PFSK-1 (cell line): ENCODE measurements around the gene ATG7.

Experiments
- TAF1 ChIP-seq: IDR thresholded peaks from 2 replicates; pipeline ENCODE4 v1.6.1; 2012; ENCODE audit warnings: low read length, control low read depth, borderline replicate concordance; ENCODE audit not compliant: insufficient read depth
- TF ChIP-seq, protein P1 (sequence below), 2 experiments: IDR thresholded peaks; 2 replicates each; pipeline versions ENCODE4 v1.6.1 to v1.8.0; 2011 to 2012; ENCODE audit warnings: low read depth in 2 of 2, low read length in 2 of 2, control low read depth in 1 of 2, inconsistent platforms in 1 of 2, mild to moderate bottlenecking in 1 of 2, moderate library complexity in 1 of 2; ENCODE audit not compliant: insufficient read depth in 1 of 2

DNA sequence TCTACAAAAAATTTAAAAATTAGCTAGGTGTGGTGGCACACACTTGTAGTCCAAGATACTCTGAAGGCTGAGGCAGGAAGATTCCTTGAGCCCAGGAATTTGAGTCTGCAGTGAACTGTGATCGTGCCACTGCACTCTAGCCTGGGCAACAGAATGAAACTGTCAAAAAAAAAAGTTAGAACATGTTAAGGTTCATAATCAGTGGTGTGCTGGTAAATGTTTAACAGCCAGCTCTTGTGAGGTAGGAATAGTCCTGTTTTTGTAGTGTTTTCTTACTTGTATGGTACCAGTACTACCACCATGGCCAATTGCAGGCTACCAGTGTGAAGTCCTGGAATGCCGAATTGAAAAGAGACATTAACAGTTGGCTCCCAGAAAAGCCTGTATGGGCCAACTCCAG, 50.7 kb downstream of the ATG7 start:
- TF ChIP-seq, protein P1, sequence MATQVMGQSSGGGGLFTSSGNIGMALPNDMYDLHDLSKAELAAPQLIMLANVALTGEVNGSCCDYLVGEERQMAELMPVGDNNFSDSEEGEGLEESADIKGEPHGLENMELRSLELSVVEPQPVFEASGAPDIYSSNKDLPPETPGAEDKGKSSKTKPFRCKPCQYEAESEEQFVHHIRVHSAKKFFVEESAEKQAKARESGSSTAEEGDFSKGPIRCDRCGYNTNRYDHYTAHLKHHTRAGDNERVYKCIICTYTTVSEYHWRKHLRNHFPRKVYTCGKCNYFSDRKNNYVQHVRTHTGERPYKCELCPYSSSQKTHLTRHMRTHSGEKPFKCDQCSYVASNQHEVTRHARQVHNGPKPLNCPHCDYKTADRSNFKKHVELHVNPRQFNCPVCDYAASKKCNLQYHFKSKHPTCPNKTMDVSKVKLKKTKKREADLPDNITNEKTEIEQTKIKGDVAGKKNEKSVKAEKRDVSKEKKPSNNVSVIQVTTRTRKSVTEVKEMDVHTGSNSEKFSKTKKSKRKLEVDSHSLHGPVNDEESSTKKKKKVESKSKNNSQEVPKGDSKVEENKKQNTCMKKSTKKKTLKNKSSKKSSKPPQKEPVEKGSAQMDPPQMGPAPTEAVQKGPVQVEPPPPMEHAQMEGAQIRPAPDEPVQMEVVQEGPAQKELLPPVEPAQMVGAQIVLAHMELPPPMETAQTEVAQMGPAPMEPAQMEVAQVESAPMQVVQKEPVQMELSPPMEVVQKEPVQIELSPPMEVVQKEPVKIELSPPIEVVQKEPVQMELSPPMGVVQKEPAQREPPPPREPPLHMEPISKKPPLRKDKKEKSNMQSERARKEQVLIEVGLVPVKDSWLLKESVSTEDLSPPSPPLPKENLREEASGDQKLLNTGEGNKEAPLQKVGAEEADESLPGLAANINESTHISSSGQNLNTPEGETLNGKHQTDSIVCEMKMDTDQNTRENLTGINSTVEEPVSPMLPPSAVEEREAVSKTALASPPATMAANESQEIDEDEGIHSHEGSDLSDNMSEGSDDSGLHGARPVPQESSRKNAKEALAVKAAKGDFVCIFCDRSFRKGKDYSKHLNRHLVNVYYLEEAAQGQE (IDR thresholded peaks at IDR 0.05; ENCODE audit: insufficient read depth in 1 of 2, low read depth in 2 of 2, low read length in 2 of 2): no peak
- no peak for TF ChIP-seq TAF1
